HCT116 (cell line): ENCODE results near the gene TMEM161B.

Experiments used
- CEBPB ChIP-seq: IDR thresholded peaks from 2 replicates; pipeline ENCODE4 v1.6.1; 2012; ENCODE audit warnings: low read depth
- CTCF ChIP-seq, 3 experiments: fragments of 200-600 bp in 1 of 3; sonication (generic) in 1 of 3; IDR thresholded peaks in 2 of 3; conservative IDR thresholded peaks in 1 of 3; 2 replicates each; pipeline ENCODE4 v1.5.1; 2012 to 2017; ENCODE audit warnings: low read depth in 2 of 3, low read length in 2 of 3, antibody characterized with exemption in 1 of 3, borderline replicate concordance in 1 of 3, control low read depth in 1 of 3, mild to moderate bottlenecking in 1 of 3, mixed read lengths in 1 of 3, mixed run types in 1 of 3, moderate library complexity in 1 of 3; ENCODE audit not compliant: insufficient read depth in 1 of 3
- EZH2 ChIP-seq: fragments of 200-600 bp; sonication (generic); IDR thresholded peaks from 2 replicates; pipeline ENCODE4 v1.6.1; 2017; ENCODE audit warnings: antibody characterized with exemption, mixed run types
- EZH2phosphoT487 ChIP-seq: fragments of 200-600 bp; IDR thresholded peaks from 2 replicates; pipeline ENCODE4 v1.6.1; 2018; ENCODE audit warnings: antibody characterized with exemption, borderline replicate concordance
- MAX ChIP-seq: IDR thresholded peaks from 2 replicates; pipeline ENCODE4 v1.6.1; 2012
- POLR2A ChIP-seq: IDR thresholded peaks from 2 replicates; pipeline ENCODE4 v1.7.0; 2011; ENCODE audit warnings: borderline replicate concordance; ENCODE audit not compliant: insufficient read depth, insufficient read length; ENCODE audit errors: extremely low read depth
- POLR2AphosphoS5 ChIP-seq: IDR thresholded peaks from 2 replicates; pipeline ENCODE4 v1.6.1; 2011; ENCODE audit warnings: mild to moderate bottlenecking, low read depth, low read length, moderate library complexity
- SIN3A ChIP-seq: IDR thresholded peaks from 2 replicates; pipeline ENCODE4 v1.6.1; 2012; ENCODE audit warnings: low read depth
- TCF7L2 ChIP-seq: IDR thresholded peaks from 2 replicates; pipeline ENCODE4 v1.7.0; 2011; ENCODE audit warnings: borderline replicate concordance, inconsistent platforms; ENCODE audit not compliant: insufficient read depth, insufficient read length; ENCODE audit errors: extremely low read depth
- YY1 ChIP-seq: IDR thresholded peaks from 2 replicates; pipeline ENCODE4 v1.6.1; 2011; ENCODE audit warnings: low read length, low read depth, moderate library complexity, mild to moderate bottlenecking; ENCODE audit not compliant: insufficient replicate concordance; ENCODE audit errors: extremely low read depth
- ZFX ChIP-seq: fragments of 450-650 bp; IDR thresholded peaks from 2 replicates; pipeline ENCODE4 v1.6.1; 2017
- ZNF274 ChIP-seq: fragments of 200-500 bp; sonication (Bioruptor generic); IDR thresholded peaks from 2 replicates; pipeline ENCODE4 v1.6.1; 2014; ENCODE audit warnings: mild to moderate bottlenecking, low read depth, low read length, inconsistent platforms

DNA sequence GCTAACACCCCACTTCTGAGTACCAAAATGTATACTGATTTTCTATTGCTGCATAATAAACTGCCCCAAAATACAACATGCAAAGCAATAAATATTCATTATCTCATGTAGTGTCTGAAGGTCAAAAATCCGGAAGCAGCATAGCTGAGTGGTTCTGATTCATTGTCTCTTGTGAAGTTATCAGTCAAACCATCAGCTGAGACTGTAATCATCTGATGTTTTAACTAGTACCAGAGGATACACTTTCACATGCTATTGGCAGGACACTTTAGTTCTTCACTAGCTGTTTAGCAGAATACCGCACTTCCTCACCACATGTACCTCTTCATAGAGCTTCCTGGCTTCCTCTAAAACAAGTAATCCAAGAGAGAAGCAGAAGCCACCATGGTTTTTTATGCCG lies 12.7 kb upstream of the TMEM161B start:
- TF ChIP-seq CTCF (IDR thresholded peaks at IDR 0.05 in 2 of 3, conservative IDR thresholded peaks at IDR 0.05 in 1 of 3; ENCODE audit: borderline replicate concordance in 1 of 3, insufficient read depth in 1 of 3, low read depth in 2 of 3, low read length in 2 of 3) (no peak), YY1 (no peak), POLR2AphosphoS5 (no peak), ZNF274 (no peak), EZH2phosphoT487 (no peak), CEBPB (no peak), SIN3A (no peak), EZH2 (no peak), POLR2A (no peak), ZFX (no peak), MAX (no peak), TCF7L2 (no peak)
